ENCODE measurements around the gene CAMTA1.

The CAMTA1 gene

GRCh38 chr1:7229186-7229585, 443.9 kb downstream of the CAMTA1 start:
- H3K36me3 ChIP-seq (ENCODE audit: control insufficient read depth in 2 of 2, insufficient read depth in 1 of 2, low read length in 2 of 2): no peaks in the 10 kb centered on the region
- ChIA-PET POLR2A (no interaction called here), CTCF (interaction anchor here (1.1 kb wide), 1 partner anchor 187 kb away, joined by 3 read pairs; no protein-coding TSS in a partner anchor)
- H3K4me3 ChIP-seq (ENCODE audit: low read depth, low read length): no peak overlapping the region
- no peak for TF ChIP-seq ZNF169 (tag by site-specific recombination; IDR thresholded peaks at IDR 0.05)
- no peak for TF ChIP-seq ZSCAN18 (tag by site-specific recombination; IDR thresholded peaks at IDR 0.05)
- TF ChIP-seq ZNF26 (tag by site-specific recombination; IDR thresholded peaks at IDR 0.05): no peak
- no peak for TF ChIP-seq ZNF549 (tag by site-specific recombination; IDR thresholded peaks at IDR 0.05)
- no peak for TF ChIP-seq ZNF10 (tag by site-specific recombination; IDR thresholded peaks at IDR 0.05)
- TF ChIP-seq TRIM28 (IDR thresholded peaks at IDR 0.05; ENCODE audit: borderline replicate concordance, low read length): no peak
- TF ChIP-seq ZBTB6 (tag by site-specific recombination; IDR thresholded peaks at IDR 0.05): no peak
- TF ChIP-seq PBX3 (CRISPR knock-in tag; IDR thresholded peaks at IDR 0.05): no peak
- TF ChIP-seq CTCF (tag by site-specific recombination; IDR thresholded peaks at IDR 0.05): no peak
- TF ChIP-seq ZNF211 (tag by site-specific recombination; IDR thresholded peaks at IDR 0.05; ENCODE audit: low read depth): no peak
- no peak for TF ChIP-seq SCRT1 (tag by site-specific recombination; IDR thresholded peaks at IDR 0.05; ENCODE audit: borderline replicate concordance)
- no peak overlapping the region for H3K27ac ChIP-seq (ENCODE audit: extremely low read depth, low read depth, low read length)
- H3K9me3 ChIP-seq (ENCODE audit: control insufficient read depth, insufficient read depth, low read depth, low read length): no peaks in the 10 kb centered on the region
- no peaks in the 10 kb centered on the region for H3K4me1 ChIP-seq (ENCODE audit: control insufficient read depth, insufficient read depth, low read length)

- CTCF ChIA-PET: interaction anchor here (1.1 kb wide), 1 partner anchor 187 kb away, joined by 3 read pairs; no protein-coding TSS in a partner anchor
- POLR2A ChIA-PET: no interaction called here
Observed at GRCh38 chr1:7229696-7230631, 444.7 kb downstream of the CAMTA1 start.

More at GRCh38 chr1:7229696-7230631, 444.7 kb downstream of the CAMTA1 start:
- Histone ChIP-seq H3K36me3 (ENCODE audit: control insufficient read depth in 2 of 2, insufficient read depth in 1 of 2, low read length in 2 of 2) (no peaks in the 10 kb centered on the region), H3K27ac (ENCODE audit: extremely low read depth, low read depth, low read length) (no peak overlapping the region), H3K4me1 (ENCODE audit: control insufficient read depth, insufficient read depth, low read length) (no peaks in the 10 kb centered on the region), H3K9me3 (ENCODE audit: control insufficient read depth, insufficient read depth, low read depth, low read length) (no peaks in the 10 kb centered on the region), H3K4me3 (ENCODE audit: low read depth, low read length) (no peak overlapping the region)
- TF ChIP-seq ZNF280C (tag by site-specific recombination; IDR thresholded peaks at IDR 0.05) (no peak), ZNF449 (tag by site-specific recombination; IDR thresholded peaks at IDR 0.05) (0 out of 2 replicates have a peak, but pooled peaks have one; percentile 31), ZFP3 (tag by site-specific recombination; IDR thresholded peaks at IDR 0.05; ENCODE audit: low read depth) (no peak)

All from HEK293 (cell line).